ENCODE measurements around the gene LRRC18.

DNA sequence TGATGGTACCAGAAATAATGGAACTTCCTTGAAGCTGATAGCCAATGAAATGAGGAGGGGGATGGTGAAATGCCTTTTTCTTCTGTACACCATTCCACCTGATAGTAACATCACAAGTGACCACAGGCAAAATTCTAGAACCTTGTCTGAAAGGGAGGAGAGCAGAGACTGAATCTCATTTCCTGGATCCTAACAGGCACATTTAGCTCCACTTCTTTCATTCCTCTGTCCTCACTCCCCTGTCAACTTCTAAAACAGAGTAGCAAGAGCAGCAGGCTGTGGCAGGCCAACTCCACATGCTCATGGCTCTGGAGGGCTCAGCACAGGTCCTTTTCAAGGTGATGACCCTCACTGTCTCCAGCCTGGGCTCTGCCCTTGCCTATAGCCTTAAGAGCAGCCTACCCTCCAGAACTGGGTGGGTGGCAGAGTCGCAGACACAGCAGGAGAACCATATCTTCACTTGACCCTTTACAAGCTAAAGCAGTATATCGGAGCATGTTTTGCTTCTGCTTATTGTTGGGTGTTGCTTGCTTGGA is at the start of gene LRRC18:
- TF ChIP-seq, protein P1, sequence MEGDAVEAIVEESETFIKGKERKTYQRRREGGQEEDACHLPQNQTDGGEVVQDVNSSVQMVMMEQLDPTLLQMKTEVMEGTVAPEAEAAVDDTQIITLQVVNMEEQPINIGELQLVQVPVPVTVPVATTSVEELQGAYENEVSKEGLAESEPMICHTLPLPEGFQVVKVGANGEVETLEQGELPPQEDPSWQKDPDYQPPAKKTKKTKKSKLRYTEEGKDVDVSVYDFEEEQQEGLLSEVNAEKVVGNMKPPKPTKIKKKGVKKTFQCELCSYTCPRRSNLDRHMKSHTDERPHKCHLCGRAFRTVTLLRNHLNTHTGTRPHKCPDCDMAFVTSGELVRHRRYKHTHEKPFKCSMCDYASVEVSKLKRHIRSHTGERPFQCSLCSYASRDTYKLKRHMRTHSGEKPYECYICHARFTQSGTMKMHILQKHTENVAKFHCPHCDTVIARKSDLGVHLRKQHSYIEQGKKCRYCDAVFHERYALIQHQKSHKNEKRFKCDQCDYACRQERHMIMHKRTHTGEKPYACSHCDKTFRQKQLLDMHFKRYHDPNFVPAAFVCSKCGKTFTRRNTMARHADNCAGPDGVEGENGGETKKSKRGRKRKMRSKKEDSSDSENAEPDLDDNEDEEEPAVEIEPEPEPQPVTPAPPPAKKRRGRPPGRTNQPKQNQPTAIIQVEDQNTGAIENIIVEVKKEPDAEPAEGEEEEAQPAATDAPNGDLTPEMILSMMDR (IDR thresholded peaks at IDR 0.05; ENCODE audit: insufficient read depth, low read length) = no peak
- TF ChIP-seq POLR2AphosphoS5 (IDR thresholded peaks at IDR 0.05; ENCODE audit: low read depth) (no peak), GABPA (IDR thresholded peaks at IDR 0.05; ENCODE audit: low read depth) (no peak), SPI1 (IDR thresholded peaks at IDR 0.05; ENCODE audit: borderline replicate concordance, low read depth) (no peak)
- TF ChIP-seq, protein P2, sequence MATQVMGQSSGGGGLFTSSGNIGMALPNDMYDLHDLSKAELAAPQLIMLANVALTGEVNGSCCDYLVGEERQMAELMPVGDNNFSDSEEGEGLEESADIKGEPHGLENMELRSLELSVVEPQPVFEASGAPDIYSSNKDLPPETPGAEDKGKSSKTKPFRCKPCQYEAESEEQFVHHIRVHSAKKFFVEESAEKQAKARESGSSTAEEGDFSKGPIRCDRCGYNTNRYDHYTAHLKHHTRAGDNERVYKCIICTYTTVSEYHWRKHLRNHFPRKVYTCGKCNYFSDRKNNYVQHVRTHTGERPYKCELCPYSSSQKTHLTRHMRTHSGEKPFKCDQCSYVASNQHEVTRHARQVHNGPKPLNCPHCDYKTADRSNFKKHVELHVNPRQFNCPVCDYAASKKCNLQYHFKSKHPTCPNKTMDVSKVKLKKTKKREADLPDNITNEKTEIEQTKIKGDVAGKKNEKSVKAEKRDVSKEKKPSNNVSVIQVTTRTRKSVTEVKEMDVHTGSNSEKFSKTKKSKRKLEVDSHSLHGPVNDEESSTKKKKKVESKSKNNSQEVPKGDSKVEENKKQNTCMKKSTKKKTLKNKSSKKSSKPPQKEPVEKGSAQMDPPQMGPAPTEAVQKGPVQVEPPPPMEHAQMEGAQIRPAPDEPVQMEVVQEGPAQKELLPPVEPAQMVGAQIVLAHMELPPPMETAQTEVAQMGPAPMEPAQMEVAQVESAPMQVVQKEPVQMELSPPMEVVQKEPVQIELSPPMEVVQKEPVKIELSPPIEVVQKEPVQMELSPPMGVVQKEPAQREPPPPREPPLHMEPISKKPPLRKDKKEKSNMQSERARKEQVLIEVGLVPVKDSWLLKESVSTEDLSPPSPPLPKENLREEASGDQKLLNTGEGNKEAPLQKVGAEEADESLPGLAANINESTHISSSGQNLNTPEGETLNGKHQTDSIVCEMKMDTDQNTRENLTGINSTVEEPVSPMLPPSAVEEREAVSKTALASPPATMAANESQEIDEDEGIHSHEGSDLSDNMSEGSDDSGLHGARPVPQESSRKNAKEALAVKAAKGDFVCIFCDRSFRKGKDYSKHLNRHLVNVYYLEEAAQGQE (IDR thresholded peaks at IDR 0.05; ENCODE audit: insufficient replicate concordance, low read depth) = no peak

All from HL-60 (cell line).